SK-N-SH (cell line): Measurements from ENCODE around the gene OPN3. TPM values are rescaled to one million over a fixed set of nuclear protein-coding genes. Genes with fewer than 3 reads are reported as not detected.

Experiments used
- CTCF ChIA-PET: fragments of 300-600, 350-600 bp; formaldehyde crosslinking; extraction: SDS; loops from one replicate; lab custom pipeline; 2021; lab: Yijun Ruan, JAX
- POLR2A ChIA-PET: fragments of 350-600 bp; sonication (Branson Sonifier 250); formaldehyde crosslinking; extraction: SDS; loops from one replicate; lab custom pipeline; 2020; ENCODE audit warnings: antibody characterized with exemption, inconsistent platforms; lab: Yijun Ruan, JAX
- DNase-seq: peaks from one replicate; pipeline ENCODE4 v3.0.0; 2012
- H2AFZ ChIP-seq: fragments of 200-600 bp; sonication (generic); 2 replicates; pipeline ENCODE4 v1.8.1; 2016; ENCODE audit warnings: antibody characterized with exemption, mild to moderate bottlenecking, low read depth
- H3F3A ChIP-seq: fragments of 200-600 bp; sonication (generic); replicated peaks from 2 replicates; pipeline ENCODE3; 2016; ENCODE audit warnings: antibody characterized with exemption, mild to moderate bottlenecking; ENCODE audit not compliant: insufficient read depth
- H3K27ac ChIP-seq, 2 experiments: fragments of 200-500 bp in 1 of 2; fragments of 200-600 bp in 1 of 2; sonication (Bioruptor generic) in 1 of 2; sonication (generic), shearing (Covaris generic) in 1 of 2; 2 replicates each; pipeline versions ENCODE4 v1.5.1 to v1.6.1; 2014 to 2016; ENCODE audit warnings: low read depth in 2 of 2, inconsistent platforms in 1 of 2, low read length in 1 of 2, mild to moderate bottlenecking in 1 of 2, mixed read lengths in 1 of 2
- H3K27me3 ChIP-seq: fragments of 200-600 bp; sonication (generic), shearing (Covaris generic); 2 replicates; pipeline ENCODE4 v1.6.1; 2016; ENCODE audit warnings: mixed run types; ENCODE audit not compliant: insufficient read depth
- H3K36me3 ChIP-seq, 2 experiments: fragments of 200-500 bp in 1 of 2; fragments of 200-600 bp in 1 of 2; sonication (Bioruptor generic) in 1 of 2; sonication (generic) in 1 of 2; replicated peaks in 1 of 2; 2 replicates each; pipeline versions ENCODE3 to v1.5.1; 2014 to 2016; ENCODE audit warnings: low read length in 1 of 2, mild to moderate bottlenecking in 1 of 2; ENCODE audit not compliant: insufficient read depth in 2 of 2, control insufficient read depth in 1 of 2
- H3K4me1 ChIP-seq, 2 experiments: fragments of 200-500 bp in 1 of 2; fragments of 200-600 bp in 1 of 2; sonication (Bioruptor generic) in 1 of 2; sonication (generic), shearing (Covaris generic) in 1 of 2; 2 replicates each; pipeline versions ENCODE4 v1.5.1 to v1.6.1; 2014 to 2016; ENCODE audit warnings: low read depth in 1 of 2, low read length in 1 of 2, mixed run types in 1 of 2; ENCODE audit not compliant: insufficient read depth in 2 of 2, control insufficient read depth in 1 of 2
- H3K4me2 ChIP-seq: fragments of 200-600 bp; sonication (generic), shearing (Covaris generic); 2 replicates; pipeline ENCODE4 v1.6.1; 2017; ENCODE audit warnings: mixed run types
- H3K4me3 ChIP-seq, 2 experiments: fragments of 200-500 bp in 1 of 2; fragments of 200-600 bp in 1 of 2; sonication (Bioruptor generic) in 1 of 2; sonication (generic), shearing (Covaris generic) in 1 of 2; 2 replicates each; pipeline versions ENCODE4 v1.5.1 to v1.8.1; 2014 to 2016; ENCODE audit warnings: low read depth in 2 of 2, inconsistent platforms in 1 of 2, low read length in 1 of 2, mild to moderate bottlenecking in 1 of 2, mixed read lengths in 1 of 2, moderate library complexity in 1 of 2
- H3K79me2 ChIP-seq: fragments of 200-600 bp; sonication (generic); 2 replicates; pipeline ENCODE4 v1.8.1; 2017; ENCODE audit warnings: mild to moderate bottlenecking; ENCODE audit not compliant: insufficient read depth
- H3K9ac ChIP-seq: fragments of 200-600 bp; sonication (generic); 2 replicates; pipeline ENCODE4 v1.6.1; 2017; ENCODE audit warnings: mixed run types
- H3K9me2 ChIP-seq: fragments of 200-600 bp; sonication (generic); 2 replicates; pipeline ENCODE4 v1.6.1; 2017; ENCODE audit warnings: mixed run types
- H3K9me3 ChIP-seq: fragments of 200-600 bp; sonication (generic); 2 replicates; pipeline ENCODE4 v1.6.1; 2017; ENCODE audit warnings: mixed run types, mild to moderate bottlenecking, moderate library complexity
- H4K20me1 ChIP-seq: fragments of 200-600 bp; sonication (generic); 2 replicates; pipeline ENCODE4 v1.6.1; 2017; ENCODE audit warnings: mild to moderate bottlenecking, mixed run types; ENCODE audit not compliant: insufficient read depth
- CHD2 ChIP-seq: fragments of 150-350 bp; IDR thresholded peaks from 2 replicates; pipeline ENCODE4 v1.6.1; 2018; ENCODE audit warnings: low read length; ENCODE audit not compliant: partially characterized antibody
- CTCF ChIP-seq: fragments of 200-600 bp; sonication (generic); IDR thresholded peaks from 2 replicates; pipeline ENCODE4 v1.6.1; 2017; ENCODE audit warnings: antibody characterized with exemption, mild to moderate bottlenecking, moderate library complexity
- ELF1 ChIP-seq: IDR thresholded peaks from 2 replicates; pipeline ENCODE4 v1.4.0; 2012
- EZH2phosphoT487 ChIP-seq: fragments of 200-600 bp; sonication (generic); IDR thresholded peaks from 2 replicates; pipeline ENCODE4 v1.6.1; 2017; ENCODE audit warnings: low read depth, mixed run types, mild to moderate bottlenecking, antibody characterized with exemption, moderate library complexity, borderline replicate concordance
- FOXM1 ChIP-seq: IDR thresholded peaks from 2 replicates; pipeline ENCODE4 v1.4.0; 2012; ENCODE audit warnings: low read depth, mild to moderate bottlenecking
- GATA2 ChIP-seq: sonication (generic); formaldehyde crosslinking; IDR thresholded peaks from 2 replicates; pipeline ENCODE4 v1.5.0; 2020; ENCODE audit warnings: mild to moderate bottlenecking, missing genetic modification reagents
- MXI1 ChIP-seq: IDR thresholded peaks from 2 replicates; pipeline ENCODE4 v1.6.1; 2012; ENCODE audit warnings: mild to moderate bottlenecking, low read depth, low read length, improper control_type of control experiment
- NFIC ChIP-seq: IDR thresholded peaks from 2 replicates; pipeline ENCODE4 v1.4.0; 2012; ENCODE audit warnings: borderline replicate concordance
- RAD21 ChIP-seq: IDR thresholded peaks from 2 replicates; pipeline ENCODE4 v1.6.1; 2012; ENCODE audit warnings: mild to moderate bottlenecking, low read length
- RCOR1 ChIP-seq: fragments of 150-350 bp; IDR thresholded peaks from 2 replicates; pipeline ENCODE4 v1.6.1; 2017; ENCODE audit warnings: antibody characterized with exemption, low read length
- RFX5 ChIP-seq: IDR thresholded peaks from 2 replicates; pipeline ENCODE4 v1.6.1; 2012; ENCODE audit warnings: mild to moderate bottlenecking, improper control_type of control experiment, low read length
- TAF1 ChIP-seq: IDR thresholded peaks from 2 replicates; pipeline ENCODE4 v1.6.1; 2012; ENCODE audit warnings: low read depth, mild to moderate bottlenecking, low read length, moderate library complexity, borderline replicate concordance
- TCF12 ChIP-seq: IDR thresholded peaks from 2 replicates; pipeline ENCODE4 v1.4.0; 2012
- TEAD4 ChIP-seq: IDR thresholded peaks from 2 replicates; pipeline ENCODE4 v1.4.0; 2012; ENCODE audit warnings: mild to moderate bottlenecking, borderline replicate concordance; ENCODE audit not compliant: insufficient read depth
- ZBTB33 ChIP-seq: IDR thresholded peaks from 2 replicates; pipeline ENCODE4 v1.4.0; 2012; ENCODE audit warnings: low read depth, borderline replicate concordance
- WGBS: methylation state at CpG from one replicate; pipeline ENCODE4 v1.1.6; 2017; ENCODE audit warnings: low lambda C conversion rate; 5-methylcytosine and 5-hydroxymethylcytosine counted together
- polyA plus RNA-seq, 3 experiments: library from polyadenylated mRNA; depleted of rRNA; stranded (reverse); fragments of >200 nt; gene quantifications; 2 replicates each; pipeline ENCODE4 v1.2.3, GENCODE V29; 2012
- TF ChIP-seq, protein P1 (sequence below): IDR thresholded peaks from 2 replicates; pipeline ENCODE4 v1.4.0; 2012; ENCODE audit warnings: low read depth
- TF ChIP-seq, protein P2 (sequence below): IDR thresholded peaks from 2 replicates; pipeline ENCODE4 v1.4.0; 2012; ENCODE audit warnings: low read depth, borderline replicate concordance
- TF ChIP-seq, protein P3 (sequence below): IDR thresholded peaks from 2 replicates; pipeline ENCODE4 v1.6.1; 2012; ENCODE audit warnings: mild to moderate bottlenecking, low read depth, low read length, moderate library complexity

OPN3 gene
- polyA plus RNA-seq, 1 of the 3 experiments (the other 2 are of a cell fraction), result 7.8 TPM

GRCh38 chr1:241586905-241587512 is 53.2 kb downstream of the OPN3 start:
- Histone ChIP-seq H3K36me3 (no peaks in the 10 kb centered on the region), H3K9me3 (no peaks in the 10 kb centered on the region), H3K4me2 (no peak overlapping the region), H3K9ac (no peak overlapping the region), H3K4me3 (no peak overlapping the region), H3K27ac (no peak overlapping the region), H3K27me3 (no peaks in the 10 kb centered on the region), H4K20me1 (no peaks in the 10 kb centered on the region), H2AFZ (no peak overlapping the region), H3K79me2 (no peaks in the 10 kb centered on the region), H3K4me1 (peaks cover 0 to 3% of the 10 kb centered on the region in 2 experiments; a peak in 1 of 4 replicates), H3F3A (peaks cover 4% of the 10 kb centered on the region), H3K9me2 (no peaks in the 10 kb centered on the region; the same call in 1 of the 2 replicates)
- DNase-seq, result no peak
- TF ChIP-seq MXI1, result no peak
- TF ChIP-seq ZBTB33, result no peak
- TF ChIP-seq ELF1, result no peak
- TF ChIP-seq, protein P1, sequence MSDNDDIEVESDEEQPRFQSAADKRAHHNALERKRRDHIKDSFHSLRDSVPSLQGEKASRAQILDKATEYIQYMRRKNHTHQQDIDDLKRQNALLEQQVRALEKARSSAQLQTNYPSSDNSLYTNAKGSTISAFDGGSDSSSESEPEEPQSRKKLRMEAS, result no peak
- TF ChIP-seq RFX5, result no peak
- TF ChIP-seq EZH2phosphoT487, result no peak
- TF ChIP-seq GATA2 (CRISPR knock-in tag), result no peak
- TF ChIP-seq, protein P2, sequence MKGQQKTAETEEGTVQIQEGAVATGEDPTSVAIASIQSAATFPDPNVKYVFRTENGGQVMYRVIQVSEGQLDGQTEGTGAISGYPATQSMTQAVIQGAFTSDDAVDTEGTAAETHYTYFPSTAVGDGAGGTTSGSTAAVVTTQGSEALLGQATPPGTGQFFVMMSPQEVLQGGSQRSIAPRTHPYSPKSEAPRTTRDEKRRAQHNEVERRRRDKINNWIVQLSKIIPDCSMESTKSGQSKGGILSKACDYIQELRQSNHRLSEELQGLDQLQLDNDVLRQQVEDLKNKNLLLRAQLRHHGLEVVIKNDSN, result no peak
- TF ChIP-seq RCOR1, result no peak
- CTCF ChIA-PET, result interaction anchor here (1.2 kb wide), 1 partner anchor 19 kb away, joined by 4 read pairs; no protein-coding TSS in a partner anchor
- 83% methylated on average over 14 of the region's 14 CpGs for WGBS
- POLR2A ChIA-PET, result no interaction called here

DNA sequence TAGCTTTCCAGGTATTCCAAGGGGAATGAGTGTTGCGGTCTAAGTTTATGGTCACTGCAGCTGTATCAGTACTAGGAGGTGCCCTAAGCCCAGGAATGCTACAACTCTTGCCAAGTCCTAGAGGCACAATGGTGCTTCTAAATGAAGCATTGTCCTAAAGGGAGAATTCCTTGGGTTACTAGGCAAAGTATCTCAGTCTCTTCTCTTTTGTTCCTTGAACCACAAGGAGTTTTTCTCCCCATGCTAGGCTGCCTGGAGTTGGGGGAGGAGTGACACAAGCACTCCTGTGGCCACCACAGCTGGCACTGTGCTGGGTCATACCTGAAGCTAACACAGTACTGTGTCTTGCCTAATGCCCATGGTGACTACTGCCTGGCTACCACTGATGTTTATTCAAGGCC is 57.2 kb downstream of the OPN3 start:
- 92% methylated on average over 1 of the region's 1 CpG for WGBS
- Histone ChIP-seq H2AFZ (no peak overlapping the region), H3K4me2 (no peak overlapping the region), H3K79me2 (no peaks in the 10 kb centered on the region), H3K9me3 (no peaks in the 10 kb centered on the region), H3K9ac (no peak overlapping the region), H3K27ac (no peak overlapping the region), H3K4me1 (no peaks in the 10 kb centered on the region), H3F3A (no peaks in the 10 kb centered on the region), H4K20me1 (no peaks in the 10 kb centered on the region), H3K9me2 (no peaks in the 10 kb centered on the region; the same call in 1 of the 2 replicates), H3K36me3 (no peaks in the 10 kb centered on the region), H3K4me3 (no peak overlapping the region), H3K27me3 (no peaks in the 10 kb centered on the region)
- no peak for DNase-seq
- ChIA-PET POLR2A (no interaction called here), CTCF (no interaction called here)
- TF ChIP-seq, protein P3, sequence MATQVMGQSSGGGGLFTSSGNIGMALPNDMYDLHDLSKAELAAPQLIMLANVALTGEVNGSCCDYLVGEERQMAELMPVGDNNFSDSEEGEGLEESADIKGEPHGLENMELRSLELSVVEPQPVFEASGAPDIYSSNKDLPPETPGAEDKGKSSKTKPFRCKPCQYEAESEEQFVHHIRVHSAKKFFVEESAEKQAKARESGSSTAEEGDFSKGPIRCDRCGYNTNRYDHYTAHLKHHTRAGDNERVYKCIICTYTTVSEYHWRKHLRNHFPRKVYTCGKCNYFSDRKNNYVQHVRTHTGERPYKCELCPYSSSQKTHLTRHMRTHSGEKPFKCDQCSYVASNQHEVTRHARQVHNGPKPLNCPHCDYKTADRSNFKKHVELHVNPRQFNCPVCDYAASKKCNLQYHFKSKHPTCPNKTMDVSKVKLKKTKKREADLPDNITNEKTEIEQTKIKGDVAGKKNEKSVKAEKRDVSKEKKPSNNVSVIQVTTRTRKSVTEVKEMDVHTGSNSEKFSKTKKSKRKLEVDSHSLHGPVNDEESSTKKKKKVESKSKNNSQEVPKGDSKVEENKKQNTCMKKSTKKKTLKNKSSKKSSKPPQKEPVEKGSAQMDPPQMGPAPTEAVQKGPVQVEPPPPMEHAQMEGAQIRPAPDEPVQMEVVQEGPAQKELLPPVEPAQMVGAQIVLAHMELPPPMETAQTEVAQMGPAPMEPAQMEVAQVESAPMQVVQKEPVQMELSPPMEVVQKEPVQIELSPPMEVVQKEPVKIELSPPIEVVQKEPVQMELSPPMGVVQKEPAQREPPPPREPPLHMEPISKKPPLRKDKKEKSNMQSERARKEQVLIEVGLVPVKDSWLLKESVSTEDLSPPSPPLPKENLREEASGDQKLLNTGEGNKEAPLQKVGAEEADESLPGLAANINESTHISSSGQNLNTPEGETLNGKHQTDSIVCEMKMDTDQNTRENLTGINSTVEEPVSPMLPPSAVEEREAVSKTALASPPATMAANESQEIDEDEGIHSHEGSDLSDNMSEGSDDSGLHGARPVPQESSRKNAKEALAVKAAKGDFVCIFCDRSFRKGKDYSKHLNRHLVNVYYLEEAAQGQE, result no peak
- no peak for TF ChIP-seq RFX5
- TF ChIP-seq, protein P1, result no peak
- no peak for TF ChIP-seq MXI1
- TF ChIP-seq TCF12, result no peak
- TF ChIP-seq FOXM1, result no peak
- no peak for TF ChIP-seq TAF1
- no peak for TF ChIP-seq GATA2 (CRISPR knock-in tag)
- TF ChIP-seq TEAD4, result no peak
- TF ChIP-seq NFIC, result no peak
- no peak for TF ChIP-seq CTCF
- TF ChIP-seq CHD2, result no peak
- TF ChIP-seq ELF1, result no peak
- TF ChIP-seq RAD21, result no peak
